ENCODE results near the gene ARHGEF33. TPM values are rescaled to one million over a fixed set of nuclear protein-coding genes. Genes with fewer than 3 reads are reported as not detected.

ARHGEF33 gene
- polyA plus RNA-seq, 2 of the 4 experiments (the other 2 are of a cell fraction) = 0.08 to 0.23 TPM

DNA sequence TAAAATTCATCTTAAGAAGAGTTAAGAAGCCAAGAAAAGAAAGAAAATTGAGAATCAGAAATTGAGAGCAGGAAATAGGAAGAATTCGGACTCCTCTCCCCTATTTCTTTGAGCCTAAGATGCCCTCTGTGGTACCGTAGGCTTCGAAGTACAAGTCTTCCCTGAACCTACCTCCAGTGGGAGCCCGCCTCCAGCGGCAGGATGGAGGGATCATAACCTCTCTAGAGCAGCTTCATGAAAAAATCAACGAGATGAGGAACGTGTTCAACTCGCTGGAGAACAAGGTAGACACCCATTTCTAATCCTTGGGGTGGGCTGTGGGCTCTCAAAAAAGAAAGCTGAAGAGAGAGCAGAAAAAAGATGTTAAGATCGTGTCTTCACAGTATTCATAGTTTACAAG is 36.3 kb downstream of the ARHGEF33 start (continued):
- TF ChIP-seq BCL3 (IDR thresholded peaks at IDR 0.05) (no peak), PHF8 (IDR thresholded peaks at IDR 0.05; ENCODE audit: borderline replicate concordance, low read depth) (no peak), RCOR1 (IDR thresholded peaks at IDR 0.05; ENCODE audit: low read depth, low read length) (no peak)
- TF ChIP-seq, protein P1, sequence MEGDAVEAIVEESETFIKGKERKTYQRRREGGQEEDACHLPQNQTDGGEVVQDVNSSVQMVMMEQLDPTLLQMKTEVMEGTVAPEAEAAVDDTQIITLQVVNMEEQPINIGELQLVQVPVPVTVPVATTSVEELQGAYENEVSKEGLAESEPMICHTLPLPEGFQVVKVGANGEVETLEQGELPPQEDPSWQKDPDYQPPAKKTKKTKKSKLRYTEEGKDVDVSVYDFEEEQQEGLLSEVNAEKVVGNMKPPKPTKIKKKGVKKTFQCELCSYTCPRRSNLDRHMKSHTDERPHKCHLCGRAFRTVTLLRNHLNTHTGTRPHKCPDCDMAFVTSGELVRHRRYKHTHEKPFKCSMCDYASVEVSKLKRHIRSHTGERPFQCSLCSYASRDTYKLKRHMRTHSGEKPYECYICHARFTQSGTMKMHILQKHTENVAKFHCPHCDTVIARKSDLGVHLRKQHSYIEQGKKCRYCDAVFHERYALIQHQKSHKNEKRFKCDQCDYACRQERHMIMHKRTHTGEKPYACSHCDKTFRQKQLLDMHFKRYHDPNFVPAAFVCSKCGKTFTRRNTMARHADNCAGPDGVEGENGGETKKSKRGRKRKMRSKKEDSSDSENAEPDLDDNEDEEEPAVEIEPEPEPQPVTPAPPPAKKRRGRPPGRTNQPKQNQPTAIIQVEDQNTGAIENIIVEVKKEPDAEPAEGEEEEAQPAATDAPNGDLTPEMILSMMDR (IDR thresholded peaks at IDR 0.05) = no peak

DNA sequence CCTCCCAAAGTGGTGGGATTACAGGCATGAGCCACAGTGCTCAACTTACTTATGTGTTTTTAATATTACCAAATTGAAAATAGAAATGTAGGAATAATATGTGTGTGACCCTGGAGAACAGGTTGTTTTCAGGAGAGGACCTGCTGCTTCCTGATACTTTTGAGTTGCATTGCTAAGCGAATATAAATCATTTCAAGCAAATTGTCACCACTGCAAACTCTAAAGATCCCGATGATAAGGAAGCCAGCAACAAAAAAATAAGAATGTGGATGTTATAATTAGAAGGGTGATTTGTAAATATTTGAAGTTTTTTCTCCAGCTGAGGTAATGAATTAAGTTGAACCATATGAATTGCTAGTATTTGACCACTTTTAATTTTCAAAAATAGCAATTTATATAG is 40.9 kb downstream of the ARHGEF33 start:
- TF ChIP-seq ZFP36 (IDR thresholded peaks at IDR 0.05; ENCODE audit: borderline replicate concordance, partially characterized antibody) = no peak
- TF ChIP-seq ATOH8 (CRISPR knock-in tag; IDR thresholded peaks at IDR 0.05; ENCODE audit: low read depth) = no peak
- no peak for TF ChIP-seq FOSB (CRISPR knock-in tag; IDR thresholded peaks at IDR 0.05)
- no peak for TF ChIP-seq USF2 (IDR thresholded peaks at IDR 0.05)
- POLR2A ChIA-PET = no interaction called here

DNA sequence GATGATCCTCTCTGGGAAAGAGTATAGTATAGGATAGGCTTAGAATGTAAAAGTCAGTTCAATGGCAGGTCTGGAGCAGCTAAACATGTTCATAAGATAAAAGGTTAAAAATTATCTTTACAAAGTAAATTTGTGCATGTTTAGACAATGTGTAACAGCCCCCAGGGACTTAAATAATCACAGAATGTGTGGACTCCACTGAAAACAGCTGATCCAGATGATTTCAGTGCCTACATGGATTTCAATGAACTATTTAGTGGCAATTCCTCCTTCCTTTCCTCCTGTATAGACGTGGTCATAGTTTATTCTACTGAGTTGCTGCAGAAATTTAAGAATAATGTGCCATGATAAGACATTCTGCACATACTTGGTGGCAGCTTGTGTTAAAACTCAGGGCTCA is 42.9 kb downstream of the ARHGEF33 start:
- FAIRE-seq = no peak
- no peak overlapping the region for H3K27ac ChIP-seq
- POLR2A ChIA-PET = no interaction called here
- TF ChIP-seq, protein P2, sequence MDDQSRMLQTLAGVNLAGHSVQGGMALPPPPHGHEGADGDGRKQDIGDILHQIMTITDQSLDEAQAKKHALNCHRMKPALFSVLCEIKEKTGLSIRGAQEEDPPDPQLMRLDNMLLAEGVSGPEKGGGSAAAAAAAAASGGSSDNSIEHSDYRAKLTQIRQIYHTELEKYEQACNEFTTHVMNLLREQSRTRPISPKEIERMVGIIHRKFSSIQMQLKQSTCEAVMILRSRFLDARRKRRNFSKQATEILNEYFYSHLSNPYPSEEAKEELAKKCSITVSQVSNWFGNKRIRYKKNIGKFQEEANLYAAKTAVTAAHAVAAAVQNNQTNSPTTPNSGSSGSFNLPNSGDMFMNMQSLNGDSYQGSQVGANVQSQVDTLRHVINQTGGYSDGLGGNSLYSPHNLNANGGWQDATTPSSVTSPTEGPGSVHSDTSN (IDR thresholded peaks at IDR 0.05) = no peak
- TF ChIP-seq REST (IDR thresholded peaks at IDR 0.05) (no peak), JUNB (IDR thresholded peaks at IDR 0.05) (no peak), CHD2 (IDR thresholded peaks at IDR 0.05; ENCODE audit: low read length, partially characterized antibody) (no peak), TFCP2L1 (CRISPR knock-in tag; IDR thresholded peaks at IDR 0.05) (no peak), HOXA7 (CRISPR knock-in tag; IDR thresholded peaks at IDR 0.05) (no peak), KDM5A (IDR thresholded peaks at IDR 0.05) (no peak), EHF (CRISPR knock-in tag; IDR thresholded peaks at IDR 0.05) (no peak), GATA3 (IDR thresholded peaks at IDR 0.05; ENCODE audit: borderline replicate concordance) (no peak), NR3C1 (IDR thresholded peaks at IDR 0.05) (no peak), CEBPB (IDR thresholded peaks at IDR 0.05) (no peak), EP300 (IDR thresholded peaks at IDR 0.05) (no peak), RCOR1 (IDR thresholded peaks at IDR 0.05; ENCODE audit: low read depth, low read length) (no peak), NPAS2 (CRISPR knock-in tag; IDR thresholded peaks at IDR 0.05; ENCODE audit: borderline replicate concordance) (no peak), MAX (IDR thresholded peaks at IDR 0.05) (no peak), NFE2L2 (conservative IDR thresholded peaks at IDR 0.05; ENCODE audit: low read length) (no peak), RARB (CRISPR knock-in tag; IDR thresholded peaks at IDR 0.05) (no peak)
- TF ChIP-seq, protein P3, sequence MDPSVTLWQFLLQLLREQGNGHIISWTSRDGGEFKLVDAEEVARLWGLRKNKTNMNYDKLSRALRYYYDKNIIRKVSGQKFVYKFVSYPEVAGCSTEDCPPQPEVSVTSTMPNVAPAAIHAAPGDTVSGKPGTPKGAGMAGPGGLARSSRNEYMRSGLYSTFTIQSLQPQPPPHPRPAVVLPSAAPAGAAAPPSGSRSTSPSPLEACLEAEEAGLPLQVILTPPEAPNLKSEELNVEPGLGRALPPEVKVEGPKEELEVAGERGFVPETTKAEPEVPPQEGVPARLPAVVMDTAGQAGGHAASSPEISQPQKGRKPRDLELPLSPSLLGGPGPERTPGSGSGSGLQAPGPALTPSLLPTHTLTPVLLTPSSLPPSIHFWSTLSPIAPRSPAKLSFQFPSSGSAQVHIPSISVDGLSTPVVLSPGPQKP (IDR thresholded peaks at IDR 0.05; ENCODE audit: low read depth, low read length) = no peak
- H3K4me3 ChIP-seq = no peak overlapping the region
- 3% methylated on average over 1 of the region's 1 CpG for WGBS (ENCODE audit: missing lambda C conversion rate)
- DNase-seq (ENCODE audit: low read depth in 1 of 2, low spot score in 1 of 2) = no peak
- no peak overlapping the region for H3K4me2 ChIP-seq
- H3K9me3 ChIP-seq = no peaks in the 10 kb centered on the region
- H3K4me1 ChIP-seq = no peaks in the 10 kb centered on the region
- no peak; a peak in 1 of 6 replicates for ATAC-seq
- CTCF ChIA-PET = interaction anchor here (0.6 to 1.4 kb wide), 6 partner anchors 12 to 174 kb away, joined by 3 to 5 read pairs (median 3); no protein-coding TSS in a partner anchor

More for the DNA sequence above, 40.9 kb downstream of the ARHGEF33 start:
- CTCF ChIA-PET = no interaction called here
- H3K4me1 ChIP-seq = no peaks in the 10 kb centered on the region
- no peak overlapping the region for H3K4me3 ChIP-seq
- WGBS (ENCODE audit: missing lambda C conversion rate) = 82% methylated on average over 2 of the region's 2 CpGs
- H3K4me2 ChIP-seq = no peak overlapping the region
- H3K27ac ChIP-seq = no peak overlapping the region
- FAIRE-seq = no peak
- H3K9me3 ChIP-seq = no peaks in the 10 kb centered on the region
- no peak for DNase-seq (ENCODE audit: low read depth in 1 of 2, low spot score in 1 of 2)
- no peak for ATAC-seq

Data from A549 (cell line).